SK-N-SH (cell line): ENCODE measurements around the gene REEP3.
"Not testable (repeated sequence)": the region's sequence is repeated elsewhere in the genome, so short reads cannot be mapped to it uniquely, and the experiment has no call there.

Source experiments
- CHD2 ChIP-seq: fragments of 150-350 bp; IDR thresholded peaks from 2 replicates; pipeline ENCODE4 v1.6.1; 2018; ENCODE audit warnings: low read length; ENCODE audit not compliant: partially characterized antibody
- CTCF ChIP-seq: fragments of 200-600 bp; sonication (generic); IDR thresholded peaks from 2 replicates; pipeline ENCODE4 v1.6.1; 2017; ENCODE audit warnings: antibody characterized with exemption, mild to moderate bottlenecking, moderate library complexity
- EZH2phosphoT487 ChIP-seq: fragments of 200-600 bp; sonication (generic); IDR thresholded peaks from 2 replicates; pipeline ENCODE4 v1.6.1; 2017; ENCODE audit warnings: low read depth, mixed run types, mild to moderate bottlenecking, antibody characterized with exemption, moderate library complexity, borderline replicate concordance
- MAX ChIP-seq: IDR thresholded peaks from 2 replicates; pipeline ENCODE4 v1.4.0; 2012; ENCODE audit warnings: low read depth
- MEF2A ChIP-seq: IDR thresholded peaks from 2 replicates; pipeline ENCODE4 v1.4.0; 2012; ENCODE audit warnings: low read depth, borderline replicate concordance
- MXI1 ChIP-seq: IDR thresholded peaks from 2 replicates; pipeline ENCODE4 v1.6.1; 2012; ENCODE audit warnings: mild to moderate bottlenecking, low read depth, low read length, improper control_type of control experiment
- NFIC ChIP-seq: IDR thresholded peaks from 2 replicates; pipeline ENCODE4 v1.4.0; 2012; ENCODE audit warnings: borderline replicate concordance
- POLR2AphosphoS5 ChIP-seq: IDR thresholded peaks from 2 replicates; pipeline ENCODE4 v1.6.1; 2012; ENCODE audit warnings: low read depth, low read length
- RAD21 ChIP-seq: IDR thresholded peaks from 2 replicates; pipeline ENCODE4 v1.6.1; 2012; ENCODE audit warnings: mild to moderate bottlenecking, low read length
- TAF1 ChIP-seq: IDR thresholded peaks from 2 replicates; pipeline ENCODE4 v1.6.1; 2012; ENCODE audit warnings: low read depth, mild to moderate bottlenecking, low read length, moderate library complexity, borderline replicate concordance
- TEAD4 ChIP-seq: IDR thresholded peaks from 2 replicates; pipeline ENCODE4 v1.4.0; 2012; ENCODE audit warnings: mild to moderate bottlenecking, borderline replicate concordance; ENCODE audit not compliant: insufficient read depth
- USF2 ChIP-seq: fragments of 150-350 bp; IDR thresholded peaks from 2 replicates; pipeline ENCODE4 v1.6.1; 2017; ENCODE audit warnings: antibody characterized with exemption, low read length, low read depth, borderline replicate concordance
- YY1 ChIP-seq: IDR thresholded peaks from 2 replicates; pipeline ENCODE4 v1.4.0; 2012; ENCODE audit warnings: low read depth, mild to moderate bottlenecking

- not testable (repeated sequence) for TF ChIP-seq NFIC, RAD21, CHD2, EZH2phosphoT487, CTCF, TAF1, MEF2A, TEAD4, MXI1, POLR2AphosphoS5, USF2, YY1, MAX
These were observed 143.9 kb downstream of the REEP3 start for GRCh38 chr10:63665006-63665580.
